GM19463 (cell line): ENCODE data around the gene CLEC11A.

ENCODE experiments used
- ATAC-seq: cut with Tn5 transposase; IDR thresholded peaks from one replicate; pipeline ENCODE4 v1.9.1; 2021; ENCODE audit warnings: mild to moderate bottlenecking, moderate library complexity; ENCODE audit not compliant: unreplicated experiment

The CLEC11A gene

GRCh38 chr19:50703915-50704796 is 19.0 kb upstream of the CLEC11A start:
- no peak for ATAC-seq

GRCh38 chr19:50705422-50706019 is 17.6 kb upstream of the CLEC11A start:
- no peak for ATAC-seq

DNA sequence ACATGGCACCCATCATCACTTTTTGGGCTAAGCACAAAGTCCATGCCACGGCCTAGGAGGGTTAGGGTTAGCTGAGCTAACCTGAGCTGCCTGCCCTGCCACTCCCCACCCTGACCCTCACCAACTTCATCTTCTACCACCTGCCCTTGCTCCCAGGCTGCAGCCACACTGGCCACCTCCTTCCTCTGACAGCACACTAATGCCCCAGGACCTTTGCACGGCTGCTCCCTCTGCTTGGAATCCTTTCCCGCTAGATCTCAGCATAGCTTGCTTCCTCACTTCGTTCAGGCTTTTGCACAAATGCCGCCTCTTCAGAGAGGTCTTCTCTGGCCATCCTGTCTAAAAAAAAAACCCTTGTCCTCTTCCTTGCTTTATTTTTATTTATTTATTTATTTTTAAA is 16.8 kb upstream of the CLEC11A start:
- no peak for ATAC-seq

GRCh38 chr19:50708179-50708879 is 14.8 kb upstream of the CLEC11A start:
- ATAC-seq = no peak

- no peak for ATAC-seq
These were observed 13.1 kb upstream of the CLEC11A start for GRCh38 chr19:50710094-50710493.

GRCh38 chr19:50710612-50711011 is 12.6 kb upstream of the CLEC11A start:
- no peak for ATAC-seq

- ATAC-seq = no peak
These were observed 12.0 kb upstream of the CLEC11A start for GRCh38 chr19:50711196-50711595.

- no peak for ATAC-seq
These were observed 11.4 kb upstream of the CLEC11A start for GRCh38 chr19:50711805-50712204.

- ATAC-seq = no peak
These were observed 10.3 kb upstream of the CLEC11A start for GRCh38 chr19:50712833-50713232.

- no peak for ATAC-seq
These were observed 9.5 kb upstream of the CLEC11A start for GRCh38 chr19:50713556-50714236.

DNA sequence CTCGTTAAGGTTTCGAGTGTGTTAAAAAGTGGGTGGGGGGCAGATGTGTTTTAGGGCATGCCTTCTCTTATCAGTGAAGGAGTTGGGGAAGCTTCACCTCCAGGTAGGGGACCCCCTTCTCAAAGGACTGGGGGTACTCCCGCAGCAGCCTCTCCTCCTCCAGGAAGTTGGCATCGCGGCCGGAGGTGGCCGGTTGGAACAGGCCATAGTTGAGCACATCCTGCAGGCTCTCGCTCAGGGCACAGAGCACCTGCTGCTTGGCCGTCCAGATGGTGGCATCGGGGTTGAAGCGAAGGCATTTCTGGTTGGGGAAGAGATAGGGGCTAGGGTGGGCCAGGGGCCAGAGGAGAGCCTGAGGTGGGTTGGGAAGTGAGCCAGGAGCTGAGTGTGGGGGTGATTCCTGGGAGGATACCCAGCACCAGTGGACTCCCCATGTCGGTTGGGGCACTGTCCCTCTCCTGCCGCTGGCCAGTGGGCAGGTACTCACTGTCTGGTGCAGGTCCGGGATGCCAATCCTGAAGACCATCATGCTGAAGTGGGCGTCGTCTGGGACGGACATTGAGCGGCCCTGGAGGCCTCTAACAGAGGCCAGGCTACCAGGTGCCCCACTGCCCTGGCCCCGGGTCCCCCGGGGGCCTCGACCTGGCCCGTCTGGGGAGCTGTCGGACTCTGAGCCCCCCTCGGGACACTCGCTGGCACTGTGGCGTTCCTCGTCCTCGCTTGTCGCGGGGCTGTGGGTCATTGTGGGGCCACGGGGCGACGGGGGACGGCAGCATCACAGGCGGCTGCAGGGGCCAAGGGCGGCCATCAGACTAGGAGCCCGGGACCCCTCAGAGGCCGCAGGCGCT is 6.8 kb upstream of the CLEC11A start:
- ATAC-seq = no peak

DNA sequence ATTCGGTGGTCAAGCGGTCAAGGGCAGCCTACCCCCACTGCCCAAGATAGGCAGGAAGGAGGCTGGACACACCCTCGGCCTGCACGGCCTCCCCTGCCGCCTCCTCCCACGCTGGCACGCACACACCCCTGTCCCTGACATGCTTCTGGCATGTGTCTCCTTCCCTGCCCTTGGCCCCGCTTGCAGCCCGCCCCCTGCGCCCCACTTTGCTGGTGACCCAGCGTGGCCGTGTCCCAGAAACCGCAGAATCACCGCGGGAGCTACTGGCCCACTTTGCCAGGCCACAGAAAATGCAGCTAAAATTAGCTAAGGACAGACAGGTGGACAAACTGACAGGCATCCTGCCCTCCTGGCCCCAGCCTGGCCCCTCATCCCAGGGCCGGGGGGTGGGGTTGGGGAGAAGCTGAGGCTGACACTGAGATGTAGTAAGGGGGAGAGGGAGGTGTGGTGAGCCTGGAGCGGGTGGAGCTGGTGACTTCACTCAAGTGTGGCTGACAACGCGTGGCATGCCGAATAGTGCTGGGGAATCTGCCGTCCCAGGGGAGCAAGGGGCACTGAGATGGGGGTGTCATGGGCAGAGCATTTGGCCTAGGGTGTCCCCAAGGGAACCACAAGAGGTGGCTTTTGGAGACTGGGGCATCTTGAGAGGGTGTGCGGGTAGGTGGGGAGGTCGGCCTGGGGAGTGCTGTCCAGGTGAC is 6.0 kb upstream of the CLEC11A start:
- ATAC-seq = no peak

DNA sequence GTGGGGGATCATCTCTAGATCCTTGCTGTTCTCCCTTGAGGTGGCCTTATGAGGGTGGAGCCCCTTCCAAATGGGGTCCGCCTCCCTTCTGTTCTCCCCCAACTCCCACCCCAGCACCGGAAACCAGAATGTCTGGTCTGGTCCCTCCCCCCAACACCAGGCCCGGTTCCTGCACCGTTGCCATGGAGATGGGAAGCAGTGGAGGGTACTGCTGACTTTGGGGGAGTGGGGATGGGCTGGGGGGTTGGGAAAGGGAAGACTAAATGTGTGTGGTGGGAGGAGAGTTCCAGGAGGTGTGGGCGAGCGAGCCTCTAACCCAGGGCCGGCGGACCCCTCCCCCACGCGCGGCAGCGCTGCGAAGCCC is 5.3 kb upstream of the CLEC11A start:
- ATAC-seq = no peak

DNA sequence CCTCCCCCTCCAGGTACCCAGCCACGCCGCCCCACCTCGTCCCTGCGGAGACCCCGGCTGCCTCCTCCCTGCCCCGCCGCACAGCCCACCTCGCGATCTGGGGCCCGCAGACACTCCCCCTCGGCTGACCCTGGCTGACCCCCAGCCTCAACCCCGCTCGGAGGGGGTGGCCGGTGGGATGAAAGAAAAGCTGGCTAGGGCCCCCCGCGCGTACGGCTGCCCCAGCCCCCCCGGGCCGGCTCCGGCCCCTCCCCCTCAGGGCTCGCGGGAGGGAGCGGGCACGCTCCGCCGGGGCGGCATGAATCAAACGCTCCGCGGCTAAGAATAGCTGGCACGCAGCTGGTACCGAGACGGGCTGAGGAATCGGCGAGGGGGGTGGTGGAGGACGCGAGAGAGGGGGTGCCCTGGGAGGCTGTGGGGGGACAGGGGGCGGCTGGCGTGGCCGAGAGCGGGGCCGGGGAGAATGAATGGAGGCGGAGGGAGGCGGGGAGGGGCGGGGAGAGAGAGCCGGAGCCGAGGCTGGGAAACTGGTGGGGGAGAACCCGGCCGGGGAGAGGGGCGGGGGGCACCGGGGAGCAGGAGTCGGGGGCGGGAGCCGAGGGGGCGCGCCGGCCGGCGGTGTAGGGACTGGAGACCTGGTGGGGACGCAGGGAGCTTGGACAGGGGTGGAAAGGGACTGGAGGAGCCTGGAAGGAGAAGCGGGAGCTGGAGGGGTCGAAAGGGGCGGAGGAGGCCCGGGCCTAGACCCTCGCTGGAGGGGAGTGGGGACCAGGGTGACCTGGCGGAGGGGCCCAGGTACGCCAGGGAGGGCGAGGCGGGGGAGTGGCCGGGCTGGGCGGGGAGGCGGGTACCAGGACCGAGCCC is 4.7 kb upstream of the CLEC11A start:
- ATAC-seq = no peak

DNA sequence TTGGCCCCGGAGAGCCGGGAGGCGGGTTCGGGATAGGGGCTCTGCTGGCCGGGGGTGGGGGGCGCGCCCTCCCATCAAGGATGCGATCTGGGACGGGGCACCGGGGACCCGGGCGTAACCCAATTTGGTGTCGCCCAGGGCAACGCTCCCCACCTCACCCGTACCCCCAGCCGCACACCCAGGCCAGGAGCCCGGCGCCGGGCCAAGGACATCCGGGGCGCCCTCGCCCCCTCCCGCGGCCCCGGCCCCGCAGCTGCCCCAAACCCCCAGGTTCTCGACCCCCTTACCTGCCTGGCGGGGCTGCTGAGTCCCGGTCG is 4.1 kb upstream of the CLEC11A start:
- no peak for ATAC-seq

GRCh38 chr19:50719566-50719965 is 3.6 kb upstream of the CLEC11A start, which contains the start of gene SHANK1:
TSS of gene SHANK1 (minus strand) at chr19:50719802. CDS start at chr19:50716919, 2,883 bp downstream.
- ATAC-seq = no peak

DNA sequence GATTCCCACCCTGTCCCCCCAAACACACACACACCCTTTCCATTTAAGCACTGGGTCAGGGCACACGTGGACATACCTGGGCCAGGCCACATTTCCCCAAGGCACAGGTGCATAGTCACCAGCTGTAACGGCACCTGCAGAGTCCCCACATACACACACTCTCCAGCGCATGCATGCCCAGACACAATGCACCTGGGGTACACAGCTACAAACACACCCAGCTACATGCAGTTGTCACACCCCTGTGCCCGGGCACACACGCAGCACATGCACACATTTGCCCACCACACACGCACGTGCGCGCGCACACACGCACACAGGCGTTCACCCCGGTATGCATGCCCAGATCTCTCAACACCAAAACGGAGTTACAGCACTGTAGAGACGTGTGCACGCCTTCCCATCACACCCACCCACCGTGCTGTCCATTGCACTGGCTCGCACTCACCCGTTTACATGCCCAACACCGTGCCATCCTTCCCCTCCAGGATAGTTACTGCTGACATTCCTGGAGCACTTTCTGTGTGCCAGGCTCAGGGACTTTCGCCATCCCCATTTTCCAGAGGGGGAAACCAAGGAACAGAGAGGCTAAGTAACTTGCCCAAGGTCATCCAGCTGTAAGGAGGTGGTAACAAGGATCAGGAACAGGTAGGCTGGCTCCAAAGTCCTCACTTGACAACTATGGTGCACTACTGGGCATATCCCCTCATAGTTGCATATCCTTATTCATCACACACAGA is 2.8 kb upstream of the CLEC11A start:
- ATAC-seq = no peak

- ATAC-seq = no peak
These were observed 2.2 kb upstream of the CLEC11A start for GRCh38 chr19:50720921-50721381.
